GM21515 (cell line): ENCODE results near the gene PPP2R5A.
A peak's percentile ranks its signal among the peaks of the same experiment; 100 is the strongest.

Experiments used
- ATAC-seq: cut with Tn5 transposase; IDR thresholded peaks from one replicate; pipeline ENCODE4 v1.9.1; 2021; ENCODE audit not compliant: unreplicated experiment

Gene PPP2R5A

GRCh38 chr1:212284744-212285684, at the start of gene PPP2R5A:
TSS of gene PPP2R5A (plus strand) at chr1:212285410. CDS start at chr1:212286111, 701 bp downstream.
- ATAC-seq: peak; percentile 93

GRCh38 chr1:212235857-212236256, 49.4 kb upstream of the PPP2R5A start:
- ATAC-seq: no peak

- ATAC-seq: no peak
Measured at GRCh38 chr1:212236664-212237220, 48.5 kb upstream of the PPP2R5A start.

GRCh38 chr1:212237651-212238050, 47.6 kb upstream of the PPP2R5A start:
- ATAC-seq: peak; percentile 88

GRCh38 chr1:212238552-212238951, 46.7 kb upstream of the PPP2R5A start:
- ATAC-seq: no peak

GRCh38 chr1:212241501-212241900, 43.7 kb upstream of the PPP2R5A start:
- no peak for ATAC-seq

- ATAC-seq: no peak
Measured at GRCh38 chr1:212241957-212242287, 43.3 kb upstream of the PPP2R5A start.

- no peak for ATAC-seq
Measured at GRCh38 chr1:212242288-212242984, 42.8 kb upstream of the PPP2R5A start.

GRCh38 chr1:212242985-212243308, 42.3 kb upstream of the PPP2R5A start:
- ATAC-seq: no peak

GRCh38 chr1:212244441-212244840, 40.8 kb upstream of the PPP2R5A start:
- no peak for ATAC-seq

GRCh38 chr1:212247179-212247721, 38.0 kb upstream of the PPP2R5A start:
- ATAC-seq: no peak

- ATAC-seq: no peak
Measured at GRCh38 chr1:212247988-212248387, 37.2 kb upstream of the PPP2R5A start.

GRCh38 chr1:212254853-212255363, 30.3 kb upstream of the PPP2R5A start:
- no peak for ATAC-seq

- ATAC-seq: no peak
Measured at GRCh38 chr1:212255705-212256307, 29.4 kb upstream of the PPP2R5A start.

GRCh38 chr1:212256369-212256768, 28.8 kb upstream of the PPP2R5A start:
- ATAC-seq: no peak

- ATAC-seq: no peak
Measured at GRCh38 chr1:212257157-212257556, 28.1 kb upstream of the PPP2R5A start.

GRCh38 chr1:212259693-212260480, 25.3 kb upstream of the PPP2R5A start:
- ATAC-seq: no peak

- no peak for ATAC-seq
Measured at GRCh38 chr1:212260557-212261355, 24.5 kb upstream of the PPP2R5A start.

GRCh38 chr1:212261361-212261929, 23.8 kb upstream of the PPP2R5A start:
- ATAC-seq: no peak
